Spinal cord (tissue), 10 donors: ENCODE data around the gene IQSEC1. TPM values are rescaled to one million over a fixed set of nuclear protein-coding genes. Genes with fewer than 3 reads are reported as not detected.
A peak's percentile ranks its signal among the peaks of the same experiment; 100 is the strongest.

Experiments
- DNase-seq, 6 donors: peaks; one replicate each; pipeline versions ENCODE4 v3.0.0 to v3.0.0-alpha.2; 2013 to 2015; ENCODE audit warnings: low spot score in 6 of 6, low read depth in 4 of 6
- H3K27ac ChIP-seq: one replicate; pipeline ENCODE4 v1.5.1; 2013; ENCODE audit warnings: low read depth, low read length, control low read depth
- H3K27me3 ChIP-seq: one replicate; pipeline ENCODE4 v1.6.1; 2013; ENCODE audit warnings: low read length; ENCODE audit not compliant: control insufficient read depth, insufficient read depth
- H3K36me3 ChIP-seq: one replicate; pipeline ENCODE4 v1.6.1; 2013; ENCODE audit warnings: low read length; ENCODE audit not compliant: control insufficient read depth, insufficient read depth
- H3K4me1 ChIP-seq: one replicate; pipeline ENCODE4 v1.6.1; 2013; ENCODE audit warnings: low read length; ENCODE audit not compliant: control insufficient read depth, insufficient read depth
- H3K4me3 ChIP-seq: one replicate; pipeline ENCODE4 v1.5.1; 2013; ENCODE audit warnings: low read depth, low read length, control low read depth
- H3K9me3 ChIP-seq: one replicate; pipeline ENCODE4 v1.6.1; 2013; ENCODE audit warnings: low read length; ENCODE audit not compliant: control insufficient read depth, insufficient read depth
- WGBS: methylation state at CpG from one replicate; pipeline ENCODE4 v1.1.5; 2013; ENCODE audit warnings: missing lambda C conversion rate; ENCODE audit not compliant: insufficient coverage; 5-methylcytosine and 5-hydroxymethylcytosine counted together
- polyA plus RNA-seq, 2 donors: library from polyadenylated mRNA; unstranded; fragments of 120-200 nt; gene quantifications; one replicate each; pipeline ENCODE4 v1.2.1, GENCODE V29; 2013; ENCODE audit not compliant: insufficient read length in 2 of 2
- total RNA-seq, 2 donors: library from RNA; depleted of rRNA in 1 of 2; stranded (reverse); fragments of 120-200 nt in 1 of 2; fragments of >200 nt in 1 of 2; gene quantifications; one replicate each; pipeline versions ENCODE4 v1.2.3 to v1.2.4, GENCODE V29; 2013 to 2014
- donor health status: healthy.

The IQSEC1 gene
- total and polyA plus RNA-seq, 4 donors: 40.2 to 87.1 (median 63.6) TPM

DNA sequence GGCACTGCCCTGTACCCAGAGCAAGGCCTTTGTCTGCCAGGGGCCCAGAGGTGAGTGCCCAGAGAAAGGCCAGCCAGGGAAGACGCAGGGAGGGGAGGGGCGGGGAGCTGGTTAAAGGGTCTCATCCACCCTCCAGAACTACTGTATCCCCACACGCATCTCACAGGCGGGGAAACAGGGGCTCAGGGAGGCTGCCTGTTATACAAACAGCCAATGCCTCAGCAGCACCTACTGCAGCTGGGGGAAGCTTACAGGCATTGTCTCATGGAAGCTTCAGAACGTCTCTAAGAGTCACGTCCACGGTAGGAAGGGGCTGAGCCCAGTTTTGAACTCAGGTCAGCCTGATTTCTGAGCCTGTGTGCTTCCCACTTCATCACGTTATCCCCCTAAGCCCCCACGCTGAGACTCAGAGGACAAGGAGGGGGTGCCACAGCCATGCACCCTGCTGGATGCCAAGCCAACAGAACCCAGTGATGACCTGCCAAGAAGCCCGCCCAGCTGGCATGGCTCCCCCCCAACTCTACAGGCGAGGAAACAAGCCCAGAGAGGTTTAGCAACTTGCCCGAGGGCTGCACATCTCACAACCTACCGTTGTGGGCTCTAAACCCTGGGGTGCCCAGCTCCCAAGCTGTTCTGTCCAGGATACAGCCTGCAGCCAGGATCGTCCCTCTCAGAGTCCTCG, 54.5 kb downstream of the IQSEC1 start:
- Histone ChIP-seq H3K27ac (peak overlapping the region; percentile 85), H3K4me1 (peaks cover 90% of the 10 kb centered on the region), H3K4me3 (peak overlapping the region; percentile 16), H3K9me3 (no peaks in the 10 kb centered on the region), H3K36me3 (peaks cover 44% of the 10 kb centered on the region), H3K27me3 (no peaks in the 10 kb centered on the region)
- DNase-seq: peak in 2 of 6 donors; percentile 32 to 63
- WGBS: 25% methylated on average over 11 of the region's 15 CpGs

DNA sequence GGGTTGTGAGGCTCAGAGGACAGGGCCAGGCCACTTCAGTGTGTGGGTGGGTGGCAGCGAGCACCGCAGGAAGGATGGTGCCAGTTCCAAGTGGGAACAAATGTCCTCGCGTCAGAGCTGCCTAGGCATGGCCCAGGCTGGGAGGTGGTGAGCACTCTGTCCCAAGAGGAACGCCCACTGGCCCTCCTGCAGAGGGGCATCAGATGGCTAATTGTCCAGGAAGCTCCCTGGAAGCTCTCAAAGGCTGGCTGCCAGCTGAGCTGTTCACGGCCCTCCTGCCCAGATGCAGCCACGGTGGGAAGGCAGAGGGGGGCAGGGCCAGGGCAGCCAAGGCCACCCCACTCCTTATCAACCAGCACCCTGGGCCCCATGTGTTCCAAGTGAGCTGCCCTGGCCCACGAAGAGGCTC, 55.2 kb downstream of the IQSEC1 start:
- peaks cover 83% of the 10 kb centered on the region for H3K4me1 ChIP-seq
- no peak overlapping the region for H3K4me3 ChIP-seq
- H3K27ac ChIP-seq: peak overlapping the region; percentile 47
- 21% methylated on average over 8 of the region's 8 CpGs for WGBS
- no peaks in the 10 kb centered on the region for H3K27me3 ChIP-seq
- peaks cover 40% of the 10 kb centered on the region for H3K36me3 ChIP-seq
- no peaks in the 10 kb centered on the region for H3K9me3 ChIP-seq
- DNase-seq: peak in 2 of 6 donors; percentile 54 to 60

DNA sequence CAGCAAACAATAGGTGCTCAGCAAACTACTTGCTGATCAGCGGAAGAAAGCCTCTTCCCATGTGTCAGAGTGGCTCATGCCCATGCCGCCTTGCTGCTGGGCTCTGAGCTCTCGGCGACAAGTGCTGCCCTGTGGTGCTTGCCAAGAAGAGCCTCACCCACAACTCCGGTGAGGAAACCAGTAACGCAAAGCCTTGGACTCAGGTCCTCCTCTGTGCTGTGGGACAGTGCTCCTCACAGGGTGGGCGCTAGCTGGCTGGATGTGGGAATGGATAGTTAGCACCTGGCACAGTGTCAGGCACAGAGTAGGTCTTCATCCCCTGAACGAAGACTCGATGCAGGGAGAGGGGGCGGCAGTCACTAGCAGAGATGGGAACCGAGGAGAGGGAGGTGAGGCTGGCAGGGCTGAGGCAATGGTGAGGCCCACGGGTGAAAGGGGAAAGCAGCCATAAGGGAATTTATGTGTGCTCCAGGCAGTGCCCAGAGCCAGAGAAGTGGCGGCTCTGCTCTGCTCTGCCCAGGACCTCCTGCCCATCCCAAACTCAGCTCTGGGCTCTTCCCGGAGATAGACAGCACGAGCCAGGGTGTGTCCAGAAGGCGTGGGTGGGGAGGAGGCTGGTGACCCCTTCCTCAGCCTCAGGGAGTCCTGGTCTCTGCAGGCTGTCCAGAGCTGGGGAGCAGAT, 55.7 kb downstream of the IQSEC1 start:
- Histone ChIP-seq H3K4me1 (peaks cover 80% of the 10 kb centered on the region), H3K27ac (peak overlapping the region; percentile 47), H3K36me3 (peaks cover 37% of the 10 kb centered on the region), H3K27me3 (no peaks in the 10 kb centered on the region), H3K9me3 (no peaks in the 10 kb centered on the region), H3K4me3 (no peak overlapping the region)
- DNase-seq: no peak
- WGBS: 65% methylated on average over 16 of the region's 16 CpGs

DNA sequence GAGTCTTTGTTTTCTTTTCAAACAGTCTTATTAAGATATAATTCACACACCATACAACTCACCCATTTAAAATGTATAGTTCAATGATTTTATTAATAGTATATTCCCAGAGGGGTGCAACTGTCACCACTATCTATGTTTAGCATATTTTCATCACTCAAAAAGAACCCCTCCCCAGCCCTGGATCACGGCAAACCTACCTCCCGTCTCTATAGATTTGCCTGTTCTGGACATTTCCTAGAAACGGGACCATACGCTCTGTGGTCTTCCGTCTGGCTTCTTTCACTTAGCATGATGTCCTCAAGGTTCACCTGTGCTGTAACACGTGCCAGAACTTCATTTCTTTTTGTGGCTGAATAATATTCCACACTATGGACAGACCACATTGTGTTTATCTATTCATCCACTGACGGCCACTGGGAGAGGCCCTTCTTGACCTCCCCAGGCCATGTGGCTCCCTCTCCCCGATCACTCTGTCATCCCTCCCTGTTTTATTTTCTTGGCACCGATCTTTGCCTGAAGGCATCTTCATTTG, 56.4 kb downstream of the IQSEC1 start:
- peaks cover 30% of the 10 kb centered on the region for H3K36me3 ChIP-seq
- no peaks in the 10 kb centered on the region for H3K9me3 ChIP-seq
- peak overlapping the region; percentile 25 for H3K27ac ChIP-seq
- H3K27me3 ChIP-seq: no peaks in the 10 kb centered on the region
- DNase-seq: no peak
- peaks cover 80% of the 10 kb centered on the region for H3K4me1 ChIP-seq
- 86% methylated on average over 9 of the region's 9 CpGs for WGBS
- H3K4me3 ChIP-seq: no peak overlapping the region

DNA sequence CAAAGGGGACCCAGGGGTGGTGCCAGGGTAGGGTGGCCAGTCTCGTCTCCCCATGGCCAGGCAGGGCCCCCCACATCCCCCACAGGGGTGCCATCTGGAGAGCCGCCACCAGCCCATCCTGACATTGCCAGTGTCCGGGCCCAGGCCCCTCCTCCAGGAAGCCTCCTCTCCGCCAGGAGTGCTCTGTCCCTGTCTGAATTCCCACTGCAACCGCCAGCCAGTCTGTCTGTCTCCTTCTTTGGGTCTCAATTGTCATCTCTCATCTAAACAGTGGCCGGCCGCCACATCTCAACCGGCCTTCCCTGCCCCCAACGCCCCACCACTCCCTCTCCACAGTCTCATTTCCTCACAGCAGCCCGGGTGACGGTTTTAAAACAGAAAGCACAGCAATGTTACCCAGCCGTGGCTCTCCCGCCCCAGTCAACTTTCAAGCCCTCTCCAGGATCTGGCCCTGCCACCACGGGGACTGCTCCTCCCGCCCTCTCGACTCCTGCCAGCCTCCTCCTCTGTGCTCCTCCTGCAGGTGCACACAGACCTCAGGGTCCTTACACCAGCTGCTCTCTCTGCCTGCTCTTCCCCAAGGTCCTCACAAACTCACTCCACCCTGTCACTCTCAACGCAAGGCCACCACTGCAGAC, 57.0 kb downstream of the IQSEC1 start:
- 35% methylated on average over 16 of the region's 17 CpGs for WGBS
- H3K27me3 ChIP-seq: no peaks in the 10 kb centered on the region
- H3K36me3 ChIP-seq: peaks cover 29% of the 10 kb centered on the region
- peak overlapping the region; percentile 48 for H3K27ac ChIP-seq
- DNase-seq: peak in 1 of 6 donors; percentile 55
- peaks cover 77% of the 10 kb centered on the region for H3K4me1 ChIP-seq
- no peaks in the 10 kb centered on the region for H3K9me3 ChIP-seq
- H3K4me3 ChIP-seq: no peak overlapping the region

DNA sequence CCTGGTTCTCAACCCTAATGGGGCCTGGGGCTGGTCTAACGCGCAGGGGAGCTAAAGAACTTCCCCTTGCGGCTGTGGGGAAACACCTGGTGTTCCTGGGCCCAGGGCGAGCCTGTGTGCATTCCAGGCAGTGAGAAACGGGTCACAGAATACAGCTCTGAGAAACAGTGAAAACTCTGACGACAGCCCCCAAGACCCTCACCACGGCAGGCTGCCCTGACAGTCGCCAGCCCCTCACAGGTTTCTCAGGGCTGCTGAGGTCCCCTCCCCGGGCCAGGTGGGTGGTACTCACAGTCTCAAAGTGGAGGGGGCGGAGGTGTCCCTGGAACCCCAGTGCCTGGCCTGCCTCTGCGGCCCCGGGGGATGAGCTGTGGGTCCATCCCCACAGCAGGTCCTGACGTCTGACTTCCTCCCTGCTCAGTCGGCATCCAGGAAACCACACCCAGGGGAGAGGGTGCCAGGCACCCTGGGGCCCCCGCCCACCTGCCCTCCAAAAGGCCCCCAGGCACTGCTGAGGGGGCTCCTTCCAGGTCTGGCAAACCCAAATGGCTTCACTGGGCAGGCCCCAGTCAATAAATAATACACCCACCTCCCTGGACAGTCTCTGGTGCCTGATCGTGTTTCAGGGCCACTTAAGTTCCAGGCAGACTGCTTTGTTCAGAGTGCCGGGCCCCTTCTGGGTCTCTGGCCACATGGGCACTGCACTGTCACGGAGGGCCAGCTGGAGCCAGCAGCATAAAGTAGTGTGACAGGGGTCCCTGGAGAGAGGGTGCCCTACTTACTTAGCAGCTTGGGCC, 57.7 kb downstream of the IQSEC1 start:
- Histone ChIP-seq H3K27me3 (no peaks in the 10 kb centered on the region), H3K36me3 (peaks cover 29% of the 10 kb centered on the region), H3K9me3 (no peaks in the 10 kb centered on the region), H3K4me3 (no peak overlapping the region), H3K4me1 (peaks cover 74% of the 10 kb centered on the region), H3K27ac (peak overlapping the region; percentile 48)
- WGBS: 58% methylated on average over 17 of the region's 18 CpGs
- no peak for DNase-seq

DNA sequence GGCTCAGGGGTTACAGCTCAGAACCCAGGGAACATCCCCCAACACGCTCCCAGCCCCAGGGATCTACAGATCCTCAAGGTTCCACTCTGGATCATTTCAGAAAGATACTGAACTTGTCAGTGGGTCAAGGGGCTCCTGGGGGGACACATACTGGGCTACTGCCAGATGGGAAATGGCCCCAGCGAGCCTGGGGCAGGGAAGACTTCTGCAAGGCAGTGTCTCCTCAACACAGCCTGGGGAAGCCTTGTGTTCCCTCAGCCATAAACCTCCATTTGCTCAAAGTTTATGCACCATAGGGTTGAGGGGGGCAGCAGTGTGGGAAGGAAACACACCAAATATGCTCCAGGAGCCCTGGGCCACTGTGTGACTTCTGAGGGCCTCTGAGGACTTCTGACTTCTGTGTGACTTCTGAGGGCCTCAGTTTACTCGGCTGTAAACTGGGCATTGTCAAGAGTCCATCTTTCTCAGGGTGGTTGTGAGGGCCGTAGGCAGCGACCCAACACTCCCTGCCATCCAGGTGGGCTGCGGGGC, 58.4 kb downstream of the IQSEC1 start:
- 92% methylated on average over 6 of the region's 6 CpGs for WGBS
- no peaks in the 10 kb centered on the region for H3K9me3 ChIP-seq
- peaks cover 69% of the 10 kb centered on the region for H3K4me1 ChIP-seq
- no peak overlapping the region for H3K27ac ChIP-seq
- H3K36me3 ChIP-seq: peaks cover 28% of the 10 kb centered on the region
- no peak for DNase-seq
- H3K27me3 ChIP-seq: no peaks in the 10 kb centered on the region
- H3K4me3 ChIP-seq: no peak overlapping the region

DNA sequence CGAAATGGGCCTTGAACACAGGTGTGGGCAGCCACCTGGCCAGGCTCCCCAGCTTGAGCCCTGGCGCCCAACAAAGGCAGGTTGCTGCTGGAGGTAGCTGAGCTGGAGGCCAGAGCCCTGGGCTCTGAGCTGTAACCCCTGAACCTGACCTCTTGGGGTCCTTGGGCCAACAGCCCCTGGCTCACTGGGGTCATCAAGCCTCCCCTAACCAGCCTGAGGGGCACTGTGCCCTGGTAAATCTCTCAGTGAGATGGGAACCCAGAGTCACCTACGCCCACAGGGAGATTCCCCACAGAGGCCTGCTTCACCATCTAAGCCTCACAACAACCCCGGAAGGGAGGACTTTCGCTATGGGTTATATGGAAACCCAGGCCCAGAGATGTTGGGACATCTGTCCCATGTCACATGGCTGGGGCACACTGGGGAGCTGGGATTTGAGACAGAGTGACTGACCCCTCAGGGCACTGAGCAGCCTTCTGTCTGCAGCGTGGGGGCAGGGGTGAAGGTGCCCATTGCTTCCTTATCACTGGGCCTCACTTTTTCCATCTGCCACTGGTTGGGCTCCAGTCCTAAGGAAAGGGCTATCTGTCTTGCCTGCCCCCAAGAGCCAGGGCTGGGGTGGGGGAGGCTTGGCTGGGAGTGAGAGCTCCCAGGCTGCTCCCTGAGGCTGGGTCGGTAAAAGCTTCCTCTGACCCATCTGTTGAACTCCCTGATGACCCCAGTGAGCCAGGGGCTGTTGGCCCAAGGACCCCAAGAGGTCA, 59.1 kb downstream of the IQSEC1 start:
- Histone ChIP-seq H3K4me1 (peaks cover 65% of the 10 kb centered on the region), H3K27ac (no peak overlapping the region)
- 77% methylated on average over 4 of the region's 7 CpGs for WGBS

More for the DNA sequence above, 59.1 kb downstream of the IQSEC1 start:
- Histone ChIP-seq H3K27me3 (no peaks in the 10 kb centered on the region), H3K36me3 (peaks cover 23% of the 10 kb centered on the region), H3K4me3 (no peak overlapping the region), H3K9me3 (no peaks in the 10 kb centered on the region)
- no peak for DNase-seq
